Stimulated activated CD8-positive, alpha-beta memory T cell treated with anti-CD3 and anti-CD28 coated beads, Interleukin-4, amount 100 ng/mL, for 24 hours (primary cell): ENCODE measurements around the gene EYA3.
"Not testable (repeated sequence)": the region's sequence is repeated elsewhere in the genome, so short reads cannot be mapped to it uniquely, and the experiment has no call there.

ENCODE experiments used
- DNase-seq: peaks from one replicate; pipeline ENCODE4 v3.0.0-alpha.2; 2020; ENCODE audit warnings: low read depth

Gene EYA3

GRCh38 chr1:28027238-28027637 lies 61.2 kb downstream of the EYA3 start:
- DNase-seq, result no peak

DNA sequence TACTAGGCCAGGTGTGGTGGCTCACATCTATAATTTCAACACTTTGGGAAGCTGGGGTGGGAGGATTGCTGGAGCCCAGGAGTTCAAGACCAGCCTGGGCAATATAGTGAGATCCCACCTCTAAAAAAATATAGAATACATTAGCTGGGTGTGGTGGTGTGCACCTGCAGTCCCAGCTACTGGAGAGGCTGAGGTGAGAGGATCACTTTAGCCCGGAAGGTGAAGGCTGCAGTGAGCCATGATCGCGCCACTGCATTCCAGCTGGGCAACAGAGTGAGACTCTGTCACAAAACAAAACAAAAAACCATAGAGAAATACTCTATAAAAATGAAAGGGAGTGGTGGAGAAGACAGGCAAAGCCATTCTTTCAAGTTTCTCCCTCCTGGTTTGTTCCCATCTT lies 62.1 kb downstream of the EYA3 start:
- DNase-seq, result no peak

GRCh38 chr1:28021064-28021463 lies 67.3 kb downstream of the EYA3 start:
- no peak for DNase-seq

DNA sequence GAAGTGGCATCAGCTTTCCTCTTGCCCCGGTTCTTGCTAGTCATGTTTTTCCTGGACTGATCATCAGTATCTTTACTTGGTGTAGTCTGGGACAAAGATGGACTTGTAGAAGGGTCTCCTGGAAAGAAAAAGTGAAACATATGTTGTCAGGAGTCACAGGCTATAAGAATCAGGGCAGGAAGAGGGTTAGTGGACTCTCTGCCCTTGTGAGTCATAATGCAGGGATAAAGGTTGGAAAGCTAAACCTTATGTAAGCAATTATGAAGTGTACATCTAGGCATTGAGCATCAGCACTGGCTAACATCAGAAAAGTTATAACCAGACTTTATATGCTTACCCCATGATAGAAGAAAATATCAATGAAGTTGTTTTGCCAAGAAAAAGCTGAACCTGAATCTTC lies 77.4 kb downstream of the EYA3 start:
- DNase-seq, result no peak

DNA sequence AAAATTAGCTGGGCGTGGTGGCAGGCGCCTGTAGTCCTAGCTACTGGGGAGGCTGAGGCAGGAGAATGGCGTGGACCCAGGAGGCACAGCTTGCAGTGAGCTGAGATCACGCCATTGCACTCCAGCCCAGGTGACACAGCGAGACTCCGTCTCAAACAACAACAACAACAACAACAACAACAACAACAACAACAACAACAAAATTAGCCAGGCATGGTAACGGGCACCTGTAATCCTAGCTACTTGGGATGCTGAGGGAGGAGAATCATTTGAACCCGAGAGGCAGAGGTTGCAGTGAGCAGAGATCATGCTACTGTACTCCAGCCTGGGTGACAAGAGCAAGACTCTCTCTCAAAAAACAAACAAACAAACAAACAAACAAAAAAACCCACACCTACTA lies 85.3 kb downstream of the EYA3 start:
- not testable (repeated sequence) for DNase-seq

GRCh38 chr1:28002600-28002999 lies 85.8 kb downstream of the EYA3 start:
- DNase-seq, result no peak

GRCh38 chr1:27999055-27999454 lies 89.4 kb downstream of the EYA3 start:
- DNase-seq, result no peak

- not testable (repeated sequence) for DNase-seq
These were observed 93.9 kb downstream of the EYA3 start for GRCh38 chr1:27994526-27994925.

DNA sequence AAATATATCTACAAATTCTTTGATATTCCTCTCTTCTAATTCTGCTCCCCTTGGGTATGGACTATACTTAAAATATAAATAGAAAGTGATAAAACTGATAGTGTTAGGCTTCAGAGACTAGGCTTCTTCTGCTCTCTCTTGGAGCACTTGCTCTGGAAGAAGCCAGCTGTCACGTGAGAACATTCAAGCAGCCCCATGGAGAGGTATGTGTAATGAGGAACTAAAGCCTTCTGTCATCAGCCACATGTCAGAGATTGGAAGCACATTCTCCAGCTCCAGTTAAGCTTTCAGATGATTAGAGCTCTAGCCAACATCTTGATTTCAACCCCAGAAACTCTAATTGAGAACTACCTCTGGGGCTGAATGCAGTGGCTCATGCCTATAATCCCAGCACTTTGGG lies 94.3 kb downstream of the EYA3 start:
- DNase-seq, result no peak

- DNase-seq, result no peak
These were observed 95.2 kb downstream of the EYA3 start for GRCh38 chr1:27993241-27993640.

DNA sequence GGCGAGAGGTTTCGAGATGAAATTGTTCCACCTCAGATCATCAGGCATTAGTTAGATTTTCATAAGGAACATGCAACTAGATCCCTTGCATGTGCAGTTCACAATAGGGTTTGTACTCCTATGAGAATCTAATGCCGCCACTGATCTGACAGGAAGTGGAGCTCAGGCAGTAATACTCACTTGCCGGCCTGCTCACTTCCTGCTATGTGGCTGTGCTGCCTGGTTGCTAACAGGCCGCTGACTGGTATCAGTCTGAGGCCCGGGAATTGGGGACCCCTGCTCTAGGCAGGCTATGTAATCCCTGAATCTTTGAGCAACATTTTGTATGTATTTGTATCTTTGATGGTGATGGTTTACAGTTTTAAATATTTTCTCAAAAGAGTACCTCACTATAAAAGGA lies 96.1 kb downstream of the EYA3 start:
- peak; percentile 9 for DNase-seq

DNA sequence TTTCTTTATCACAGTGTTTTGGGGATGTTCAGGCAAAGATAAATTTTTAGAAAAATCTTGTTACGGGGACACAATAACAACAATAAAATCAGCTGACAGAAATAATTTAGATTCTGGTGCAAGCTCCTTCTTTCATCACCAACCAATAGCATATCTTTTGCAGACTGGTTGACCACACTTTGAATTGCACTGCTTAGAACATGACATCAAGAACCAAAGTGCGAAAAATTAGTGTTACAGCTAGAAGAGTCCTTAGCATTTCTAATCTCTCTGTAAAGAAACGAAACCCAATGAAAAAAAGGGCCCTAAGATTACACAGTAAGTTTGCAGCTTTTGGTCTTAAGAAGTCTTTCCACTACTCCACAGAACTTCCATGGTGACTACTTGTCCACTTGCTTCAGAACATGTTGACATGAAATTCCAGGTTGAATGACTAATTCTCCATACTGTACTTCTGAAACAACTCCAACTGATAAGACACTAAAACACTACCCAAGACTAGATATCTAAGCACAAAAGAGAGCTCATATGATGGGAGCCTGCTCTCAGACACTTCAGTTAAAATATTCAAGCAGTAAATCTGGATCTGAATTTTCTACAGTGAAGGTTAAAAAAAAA lies 97.4 kb downstream of the EYA3 start:
- no peak for DNase-seq

DNA sequence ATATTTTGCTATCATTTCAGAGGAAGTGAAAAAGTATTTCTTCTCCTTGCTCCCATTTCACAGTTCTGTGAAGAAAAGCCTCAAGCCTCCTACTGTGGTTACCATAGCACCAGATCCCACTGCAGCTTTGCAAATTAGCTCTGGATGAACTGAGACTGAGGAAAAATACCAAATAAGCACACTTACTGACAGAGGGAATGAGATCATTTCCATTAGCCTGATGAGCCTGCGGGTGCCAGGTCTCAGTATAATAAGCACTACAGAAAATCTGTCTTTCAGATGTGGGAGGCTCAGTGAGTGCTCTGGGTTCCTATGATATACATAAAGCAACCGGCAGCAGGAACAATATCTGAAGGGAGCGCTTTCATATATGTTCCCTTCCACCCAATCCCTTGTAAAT lies 107.3 kb downstream of the EYA3 start:
- DNase-seq, result no peak

- no peak for DNase-seq
These were observed 108.1 kb downstream of the EYA3 start for GRCh38 chr1:27980216-27980845.

DNA sequence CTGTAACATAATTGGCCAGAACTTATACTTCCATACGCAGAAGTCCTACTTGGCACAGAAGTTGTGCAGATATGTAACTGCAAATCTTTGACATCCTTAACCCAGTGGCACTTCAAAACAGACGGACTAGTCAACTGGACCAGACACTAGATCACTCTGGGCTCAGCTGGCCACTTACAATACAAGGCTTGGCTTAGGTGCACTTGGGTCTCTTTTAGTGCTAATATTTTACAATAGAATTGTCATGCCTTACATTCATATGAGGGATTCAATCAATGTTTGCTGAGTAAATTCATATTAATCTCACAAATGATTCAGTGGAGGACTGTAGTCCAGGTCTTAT lies 108.6 kb downstream of the EYA3 start:
- DNase-seq, result no peak

GRCh38 chr1:27979151-27979858 lies 109.1 kb downstream of the EYA3 start:
- DNase-seq, result no peak

DNA sequence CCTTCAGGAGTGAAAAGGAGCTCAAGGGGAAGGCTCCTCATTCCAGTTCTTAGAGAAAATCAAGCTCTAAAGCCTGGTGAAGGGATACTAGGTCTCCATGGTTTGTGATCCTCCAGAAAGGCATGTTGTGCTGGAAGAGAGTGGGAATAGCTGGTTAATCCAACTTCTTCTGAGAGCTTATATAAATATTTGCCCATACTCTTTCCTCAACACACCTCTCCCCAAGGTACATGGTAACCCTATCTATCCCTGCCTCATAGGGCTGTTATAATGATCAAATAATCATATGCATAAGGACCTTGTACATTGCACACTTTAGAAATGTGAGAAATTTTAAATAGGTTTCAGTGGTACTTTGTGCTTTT lies 114.0 kb downstream of the EYA3 start:
- no peak for DNase-seq

DNA sequence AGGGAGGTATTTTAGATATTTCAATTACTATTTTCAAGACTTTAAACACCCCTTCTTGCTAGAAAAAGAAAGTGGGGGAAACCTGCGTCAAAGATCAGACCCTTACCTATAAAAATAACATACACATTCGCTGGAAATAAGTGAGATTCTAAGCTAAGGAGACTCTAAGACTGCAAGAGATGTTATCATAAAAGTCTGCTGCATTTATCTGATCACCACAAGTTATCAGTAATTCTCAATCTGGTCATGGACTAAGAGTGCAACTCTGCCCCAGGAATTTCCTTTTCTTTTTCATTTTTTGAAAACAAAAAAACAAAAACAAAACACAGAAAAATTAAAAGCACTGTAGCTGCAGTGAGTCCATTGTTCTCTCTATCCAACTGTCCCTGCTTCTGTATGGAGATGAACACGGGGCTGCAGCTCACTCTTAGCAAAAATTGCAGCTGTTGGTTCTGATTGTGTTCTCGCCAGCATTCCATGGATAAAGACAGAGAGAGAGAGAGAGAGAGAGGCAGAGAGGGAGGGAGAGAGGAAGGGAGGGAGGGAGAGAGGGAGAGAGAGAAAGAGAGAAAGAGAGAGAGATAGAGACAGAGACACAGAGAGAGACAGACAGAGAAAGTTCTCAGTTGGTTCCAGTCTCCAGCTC lies 114.5 kb downstream of the EYA3 start:
- no peak for DNase-seq

GRCh38 chr1:27972141-27972540 lies 116.3 kb downstream of the EYA3 start:
- no peak for DNase-seq

GRCh38 chr1:27971674-27972073 lies 116.7 kb downstream of the EYA3 start:
- DNase-seq, result no peak

GRCh38 chr1:27970401-27970800 lies 118.0 kb downstream of the EYA3 start:
- no peak for DNase-seq

DNA sequence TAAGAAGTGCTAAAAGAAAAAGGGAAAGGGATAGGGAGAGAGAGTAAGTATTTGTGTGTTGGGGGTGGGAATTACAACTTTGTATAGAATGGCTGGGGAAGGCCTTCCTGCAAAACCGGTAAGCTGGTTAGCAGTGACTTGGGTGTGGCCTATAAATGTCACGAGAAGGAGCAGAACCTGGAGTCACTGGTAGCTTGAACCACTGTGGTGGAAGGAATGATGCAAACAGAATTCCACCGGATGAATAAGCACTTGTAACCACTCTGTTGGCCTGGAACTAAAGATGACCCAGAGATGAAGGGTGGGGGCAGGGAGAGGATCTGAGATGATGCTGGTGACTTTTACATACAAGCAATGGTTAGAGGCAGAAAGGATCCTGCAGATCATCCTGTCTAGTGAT lies 119.7 kb downstream of the EYA3 start:
- DNase-seq, result no peak

GRCh38 chr1:27967884-27968466 lies 120.4 kb downstream of the EYA3 start:
- no peak for DNase-seq
